ENCODE results near the gene EYA3.

The EYA3 gene

GRCh38 chr1:28126212-28126611 lies 37.8 kb upstream of the EYA3 start:
- no peak overlapping the region for H3K9ac ChIP-seq (ENCODE audit: low read length)
- H3K36me3 ChIP-seq (ENCODE audit: control insufficient read depth, insufficient read depth, low read length) = no peaks in the 10 kb centered on the region
- H3K4me3 ChIP-seq (ENCODE audit: low read length) = no peak overlapping the region
- H3K27me3 ChIP-seq (ENCODE audit: control insufficient read depth, insufficient read depth, low read length) = no peaks in the 10 kb centered on the region
- H3K9me3 ChIP-seq (ENCODE audit: control insufficient read depth, low read length) = no peaks in the 10 kb centered on the region
- H3K4me1 ChIP-seq (ENCODE audit: control insufficient read depth, insufficient read depth, low read length) = no peaks in the 10 kb centered on the region

GRCh38 chr1:28123461-28123961 lies 35.1 kb upstream of the EYA3 start:
- no peaks in the 10 kb centered on the region for H3K27me3 ChIP-seq (ENCODE audit: control insufficient read depth, insufficient read depth, low read length)
- no peaks in the 10 kb centered on the region for H3K36me3 ChIP-seq (ENCODE audit: control insufficient read depth, insufficient read depth, low read length)
- H3K9me3 ChIP-seq (ENCODE audit: control insufficient read depth, low read length) = no peaks in the 10 kb centered on the region
- H3K9ac ChIP-seq (ENCODE audit: low read length) = no peak overlapping the region
- no peak overlapping the region for H3K4me3 ChIP-seq (ENCODE audit: low read length)
- no peaks in the 10 kb centered on the region for H3K4me1 ChIP-seq (ENCODE audit: control insufficient read depth, insufficient read depth, low read length)

GRCh38 chr1:28122183-28122582 lies 33.8 kb upstream of the EYA3 start:
- Histone ChIP-seq H3K27me3 (ENCODE audit: control insufficient read depth, insufficient read depth, low read length) (no peaks in the 10 kb centered on the region), H3K9me3 (ENCODE audit: control insufficient read depth, low read length) (no peaks in the 10 kb centered on the region)

GRCh38 chr1:28119556-28119955 lies 31.1 kb upstream of the EYA3 start:
- Histone ChIP-seq H3K9ac (ENCODE audit: low read length) (no peak overlapping the region), H3K27me3 (ENCODE audit: control insufficient read depth, insufficient read depth, low read length) (no peaks in the 10 kb centered on the region), H3K36me3 (ENCODE audit: control insufficient read depth, insufficient read depth, low read length) (no peaks in the 10 kb centered on the region), H3K4me3 (ENCODE audit: low read length) (no peak overlapping the region), H3K9me3 (ENCODE audit: control insufficient read depth, low read length) (no peaks in the 10 kb centered on the region), H3K4me1 (ENCODE audit: control insufficient read depth, insufficient read depth, low read length) (no peaks in the 10 kb centered on the region)

More at GRCh38 chr1:28122183-28122582, 33.8 kb upstream of the EYA3 start:
- no peaks in the 10 kb centered on the region for H3K4me1 ChIP-seq (ENCODE audit: control insufficient read depth, insufficient read depth, low read length)
- H3K4me3 ChIP-seq (ENCODE audit: low read length) = no peak overlapping the region
- H3K36me3 ChIP-seq (ENCODE audit: control insufficient read depth, insufficient read depth, low read length) = no peaks in the 10 kb centered on the region
- H3K9ac ChIP-seq (ENCODE audit: low read length) = no peak overlapping the region

- Histone ChIP-seq H3K27me3 (ENCODE audit: control insufficient read depth, insufficient read depth, low read length) (no peaks in the 10 kb centered on the region), H3K36me3 (ENCODE audit: control insufficient read depth, insufficient read depth, low read length) (no peaks in the 10 kb centered on the region), H3K4me1 (ENCODE audit: control insufficient read depth, insufficient read depth, low read length) (no peaks in the 10 kb centered on the region)
Measured at GRCh38 chr1:28118640-28119307, 30.4 kb upstream of the EYA3 start.

GRCh38 chr1:28115267-28115666 lies 26.9 kb upstream of the EYA3 start:
- no peak overlapping the region for H3K9ac ChIP-seq (ENCODE audit: low read length)
- H3K4me1 ChIP-seq (ENCODE audit: control insufficient read depth, insufficient read depth, low read length) = no peaks in the 10 kb centered on the region
- no peaks in the 10 kb centered on the region for H3K27me3 ChIP-seq (ENCODE audit: control insufficient read depth, insufficient read depth, low read length)
- H3K9me3 ChIP-seq (ENCODE audit: control insufficient read depth, low read length) = no peaks in the 10 kb centered on the region
- H3K4me3 ChIP-seq (ENCODE audit: low read length) = no peak overlapping the region
- H3K36me3 ChIP-seq (ENCODE audit: control insufficient read depth, insufficient read depth, low read length) = no peaks in the 10 kb centered on the region

More at GRCh38 chr1:28118640-28119307, 30.4 kb upstream of the EYA3 start:
- Histone ChIP-seq H3K9me3 (ENCODE audit: control insufficient read depth, low read length) (no peaks in the 10 kb centered on the region), H3K9ac (ENCODE audit: low read length) (no peak overlapping the region), H3K4me3 (ENCODE audit: low read length) (no peak overlapping the region)

GRCh38 chr1:28114844-28115243 lies 26.4 kb upstream of the EYA3 start:
- H3K9me3 ChIP-seq (ENCODE audit: control insufficient read depth, low read length) = no peaks in the 10 kb centered on the region
- no peaks in the 10 kb centered on the region for H3K36me3 ChIP-seq (ENCODE audit: control insufficient read depth, insufficient read depth, low read length)
- no peak overlapping the region for H3K9ac ChIP-seq (ENCODE audit: low read length)
- no peaks in the 10 kb centered on the region for H3K27me3 ChIP-seq (ENCODE audit: control insufficient read depth, insufficient read depth, low read length)
- H3K4me1 ChIP-seq (ENCODE audit: control insufficient read depth, insufficient read depth, low read length) = no peaks in the 10 kb centered on the region
- no peak overlapping the region for H3K4me3 ChIP-seq (ENCODE audit: low read length)

- no peaks in the 10 kb centered on the region for H3K9me3 ChIP-seq (ENCODE audit: control insufficient read depth, low read length)
- H3K4me1 ChIP-seq (ENCODE audit: control insufficient read depth, insufficient read depth, low read length) = no peaks in the 10 kb centered on the region
- H3K4me3 ChIP-seq (ENCODE audit: low read length) = no peak overlapping the region
- H3K27me3 ChIP-seq (ENCODE audit: control insufficient read depth, insufficient read depth, low read length) = no peaks in the 10 kb centered on the region
- no peak overlapping the region for H3K9ac ChIP-seq (ENCODE audit: low read length)
- no peaks in the 10 kb centered on the region for H3K36me3 ChIP-seq (ENCODE audit: control insufficient read depth, insufficient read depth, low read length)
Measured at GRCh38 chr1:28113242-28113572, 24.8 kb upstream of the EYA3 start.

GRCh38 chr1:28112388-28113241 lies 24.2 kb upstream of the EYA3 start:
- Histone ChIP-seq H3K9ac (ENCODE audit: low read length) (no peak overlapping the region), H3K4me1 (ENCODE audit: control insufficient read depth, insufficient read depth, low read length) (no peaks in the 10 kb centered on the region), H3K4me3 (ENCODE audit: low read length) (no peak overlapping the region), H3K9me3 (ENCODE audit: control insufficient read depth, low read length) (no peaks in the 10 kb centered on the region), H3K36me3 (ENCODE audit: control insufficient read depth, insufficient read depth, low read length) (no peaks in the 10 kb centered on the region), H3K27me3 (ENCODE audit: control insufficient read depth, insufficient read depth, low read length) (no peaks in the 10 kb centered on the region)

- H3K4me1 ChIP-seq (ENCODE audit: control insufficient read depth, insufficient read depth, low read length) = no peaks in the 10 kb centered on the region
- H3K9me3 ChIP-seq (ENCODE audit: control insufficient read depth, low read length) = no peaks in the 10 kb centered on the region
- no peaks in the 10 kb centered on the region for H3K36me3 ChIP-seq (ENCODE audit: control insufficient read depth, insufficient read depth, low read length)
- H3K9ac ChIP-seq (ENCODE audit: low read length) = no peak overlapping the region
- H3K4me3 ChIP-seq (ENCODE audit: low read length) = no peak overlapping the region
- no peaks in the 10 kb centered on the region for H3K27me3 ChIP-seq (ENCODE audit: control insufficient read depth, insufficient read depth, low read length)
Measured at GRCh38 chr1:28111157-28111556, 22.7 kb upstream of the EYA3 start.

GRCh38 chr1:28110555-28110954 lies 22.1 kb upstream of the EYA3 start:
- Histone ChIP-seq H3K9ac (ENCODE audit: low read length) (no peak overlapping the region), H3K9me3 (ENCODE audit: control insufficient read depth, low read length) (no peaks in the 10 kb centered on the region), H3K4me3 (ENCODE audit: low read length) (no peak overlapping the region), H3K36me3 (ENCODE audit: control insufficient read depth, insufficient read depth, low read length) (no peaks in the 10 kb centered on the region), H3K27me3 (ENCODE audit: control insufficient read depth, insufficient read depth, low read length) (no peaks in the 10 kb centered on the region), H3K4me1 (ENCODE audit: control insufficient read depth, insufficient read depth, low read length) (no peaks in the 10 kb centered on the region)

- peaks cover 6% of the 10 kb centered on the region for H3K4me1 ChIP-seq (ENCODE audit: control insufficient read depth, insufficient read depth, low read length)
- no peaks in the 10 kb centered on the region for H3K9me3 ChIP-seq (ENCODE audit: control insufficient read depth, low read length)
- H3K4me3 ChIP-seq (ENCODE audit: low read length) = no peak overlapping the region
- no peaks in the 10 kb centered on the region for H3K27me3 ChIP-seq (ENCODE audit: control insufficient read depth, insufficient read depth, low read length)
- H3K36me3 ChIP-seq (ENCODE audit: control insufficient read depth, insufficient read depth, low read length) = no peaks in the 10 kb centered on the region
- H3K9ac ChIP-seq (ENCODE audit: low read length) = no peak overlapping the region
Measured at GRCh38 chr1:28109639-28110038, 21.2 kb upstream of the EYA3 start.

Measured in mucosa of stomach (tissue), 1 donor.